CD4-positive, alpha-beta T cell treated with Interleukin-10 for 1 hour (primary cell): ENCODE measurements around the gene PDE8B.
"Not testable (repeated sequence)": the region's sequence is repeated elsewhere in the genome, so short reads cannot be mapped to it uniquely, and the experiment has no call there.

Experiments used
- DNase-seq: peaks from one replicate; pipeline ENCODE4 v3.0.0-alpha.2; 2020

The PDE8B gene

DNA sequence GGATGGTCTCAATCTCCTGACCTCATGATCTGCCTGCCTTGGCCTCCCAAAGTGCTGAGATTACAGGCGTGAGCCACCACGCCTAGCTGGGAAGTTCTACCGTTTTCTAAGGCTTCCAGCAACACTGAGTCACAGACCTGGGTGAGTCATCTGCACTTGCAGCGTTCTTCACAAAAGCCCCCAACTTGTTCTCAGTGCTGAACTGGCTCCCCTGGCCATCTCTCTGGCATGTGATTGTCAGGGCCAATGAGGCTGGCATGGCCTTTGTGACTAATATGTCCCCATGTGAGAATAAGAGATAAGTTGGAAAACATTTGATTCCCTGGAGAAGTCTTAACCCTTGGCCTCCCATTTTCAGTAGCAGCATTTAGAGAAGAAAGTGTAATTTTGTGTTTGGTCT, 157.3 kb downstream of the PDE8B start:
- no peak for DNase-seq

DNA sequence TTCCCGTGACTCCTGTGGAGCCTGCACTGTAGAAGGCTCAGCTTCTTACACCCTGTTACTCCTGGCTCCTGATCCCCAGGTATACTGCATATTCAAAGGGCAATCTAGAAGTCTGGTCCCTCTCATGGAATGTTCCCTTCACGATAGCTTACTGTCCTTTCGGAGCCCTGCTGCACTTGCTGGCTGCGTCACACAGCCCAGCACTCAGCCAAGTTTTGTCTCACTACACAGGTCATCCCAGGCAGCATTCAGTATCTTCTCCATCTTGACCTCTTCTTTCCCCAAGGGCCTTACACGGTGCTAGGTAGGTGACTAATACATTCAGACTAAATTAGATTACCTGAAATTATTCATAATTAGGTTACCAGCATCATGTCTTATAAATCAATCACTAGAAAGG, 157.9 kb downstream of the PDE8B start:
- no peak for DNase-seq

DNA sequence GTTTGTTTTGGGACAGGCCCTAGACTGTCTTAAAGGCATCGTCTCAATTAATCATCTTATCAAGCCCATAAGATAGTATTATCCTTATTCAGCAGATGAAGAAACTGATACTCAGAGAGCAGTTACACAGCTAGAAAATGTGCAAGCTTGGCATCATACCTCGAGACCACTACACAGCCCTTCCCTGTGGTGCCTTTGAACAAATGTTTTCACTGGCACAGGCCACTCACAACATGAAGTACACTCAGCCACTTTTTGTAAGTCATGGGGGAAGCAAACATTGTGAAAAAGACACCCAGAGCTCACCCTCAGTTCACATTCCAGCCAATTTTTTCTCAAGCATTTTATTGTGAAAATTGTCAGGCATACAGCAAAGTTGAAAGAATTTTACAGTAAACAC, 159.1 kb downstream of the PDE8B start:
- no peak for DNase-seq

DNA sequence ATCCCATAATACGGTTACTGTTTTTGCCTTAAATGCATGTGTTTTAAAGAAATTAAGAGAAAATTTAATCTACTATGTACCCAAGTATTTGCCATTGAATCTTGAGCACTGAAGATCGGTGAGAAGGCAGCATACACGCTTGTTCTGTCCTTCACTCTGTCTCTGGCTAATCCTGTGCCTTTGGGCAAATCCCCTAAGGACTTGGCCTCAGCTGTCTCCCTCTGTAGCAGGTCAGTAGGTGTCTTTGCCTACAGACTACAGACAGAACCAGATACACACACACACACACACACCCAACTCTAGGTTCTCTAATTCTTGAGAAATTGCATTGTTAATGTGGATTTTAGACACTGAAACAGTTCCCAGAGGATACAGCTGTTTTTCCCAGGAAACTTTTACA, 164.2 kb downstream of the PDE8B start:
- no peak for DNase-seq

DNA sequence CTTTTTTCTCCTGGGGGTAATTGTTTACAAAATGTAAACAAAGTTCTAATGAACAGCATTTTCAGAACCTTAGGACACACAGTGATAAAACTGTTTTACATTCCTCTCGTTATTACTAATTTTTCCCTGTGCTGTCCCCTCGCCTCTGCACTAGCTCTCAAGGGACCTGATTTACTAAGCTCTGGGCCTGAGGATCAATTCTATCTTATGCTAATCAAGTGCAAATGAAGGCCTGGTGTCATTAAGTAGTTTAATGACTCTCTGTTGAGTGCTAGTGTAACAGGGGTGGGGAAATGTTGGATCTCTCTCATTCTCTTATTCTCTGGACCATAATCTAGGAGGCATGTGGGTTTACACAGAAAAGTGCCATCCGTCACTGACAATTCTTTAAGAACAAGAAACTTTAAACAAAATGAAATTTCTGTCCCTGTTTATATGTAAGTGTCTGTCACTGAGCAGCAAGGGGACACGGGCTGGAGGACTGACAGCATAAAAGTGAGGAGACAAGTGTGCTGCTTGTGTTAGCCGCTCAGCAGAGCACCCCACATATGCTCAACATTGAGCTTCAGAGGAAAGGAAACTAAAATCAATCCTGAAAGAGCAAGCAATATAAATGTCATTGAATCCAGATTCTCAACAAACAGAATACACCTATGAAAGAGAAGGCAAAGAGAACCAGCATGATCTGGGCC, 166.3 kb downstream of the PDE8B start:
- no peak for DNase-seq

DNA sequence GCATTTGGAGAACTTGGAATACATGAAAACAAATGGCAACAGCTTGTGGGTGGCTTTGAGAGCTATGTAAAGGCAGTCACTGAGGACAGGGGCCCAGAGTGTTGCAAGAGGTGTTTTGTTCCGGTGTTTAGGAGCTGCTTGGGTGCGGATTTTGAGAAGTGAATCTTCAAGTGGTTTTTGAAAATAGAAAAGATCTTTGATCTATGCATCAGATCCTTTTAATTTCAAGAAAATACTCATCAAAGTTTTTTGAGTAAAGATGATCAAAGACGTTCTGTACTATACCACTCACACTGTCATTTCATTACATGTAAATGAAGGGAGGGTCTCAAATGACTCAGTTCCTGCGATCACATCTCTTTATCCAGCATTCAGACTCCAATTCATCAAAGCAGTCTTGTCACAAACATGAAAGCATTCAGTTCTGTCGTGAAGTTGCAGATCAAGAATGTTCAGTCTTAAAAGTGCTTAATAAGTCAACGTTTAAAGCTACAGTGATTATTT, 169.1 kb downstream of the PDE8B start:
- peak; percentile 31 for DNase-seq

GRCh38 chr5:77380636-77381035, 170.2 kb downstream of the PDE8B start:
- no peak for DNase-seq

DNA sequence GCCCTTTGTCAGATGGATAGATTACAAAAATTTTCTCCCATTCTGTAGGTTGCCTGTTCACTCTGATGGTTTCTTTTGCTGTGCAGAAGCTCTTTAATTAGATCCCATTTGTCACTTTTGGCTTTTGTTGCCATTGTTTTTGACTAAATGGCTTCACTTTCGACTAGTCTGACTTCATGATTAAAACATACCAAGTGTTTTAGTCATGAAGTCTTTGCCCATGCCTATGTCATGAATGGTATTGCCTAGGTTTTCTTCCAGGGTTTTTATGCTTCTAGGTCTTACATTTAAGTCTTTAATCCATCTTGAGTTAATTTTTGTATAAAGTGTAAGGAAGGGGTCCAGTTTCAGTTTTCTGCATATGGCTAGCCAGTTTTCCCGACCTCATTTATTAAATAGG, 172.9 kb downstream of the PDE8B start:
- not testable (repeated sequence) for DNase-seq

GRCh38 chr5:77386340-77386739, 175.9 kb downstream of the PDE8B start:
- DNase-seq: not testable (repeated sequence)

GRCh38 chr5:77389746-77390145, 179.3 kb downstream of the PDE8B start:
- no peak for DNase-seq

- no peak for DNase-seq
These were observed 179.7 kb downstream of the PDE8B start for GRCh38 chr5:77390221-77390620.

GRCh38 chr5:77390795-77391194, 180.3 kb downstream of the PDE8B start:
- no peak for DNase-seq

- no peak for DNase-seq
These were observed 180.8 kb downstream of the PDE8B start for GRCh38 chr5:77391240-77391765.

DNA sequence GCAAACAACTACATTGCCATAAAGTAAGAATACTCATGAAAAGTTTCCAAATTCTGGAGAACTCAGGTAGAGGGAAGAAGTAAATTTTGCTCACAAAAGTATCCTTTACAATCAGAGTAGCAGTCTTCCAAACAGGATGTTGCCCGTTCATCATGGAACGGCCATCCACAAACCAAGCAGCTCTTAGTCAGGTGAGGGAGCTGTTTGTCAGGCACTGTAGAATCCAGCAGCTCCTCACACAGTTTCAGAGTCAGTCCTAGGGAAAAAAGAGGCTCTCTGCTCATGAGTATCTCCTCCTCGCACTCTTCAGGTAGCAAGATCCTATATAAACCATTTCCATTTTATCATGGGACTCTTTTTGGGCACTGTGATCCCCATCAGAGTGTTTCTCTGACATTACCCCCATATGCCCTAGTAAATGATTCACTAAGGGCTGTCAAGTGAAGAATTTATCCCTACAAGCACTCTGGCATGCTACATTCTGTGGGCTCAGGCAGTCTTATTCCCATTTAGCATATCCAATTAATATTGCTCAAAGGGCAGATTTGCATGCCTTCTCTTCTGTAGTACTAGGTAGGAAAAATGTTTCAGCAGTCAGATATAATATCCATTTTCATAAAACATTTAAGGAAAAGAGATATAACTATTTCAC, 183.7 kb downstream of the PDE8B start:
- no peak for DNase-seq

GRCh38 chr5:77396017-77396416, 185.5 kb downstream of the PDE8B start:
- DNase-seq: no peak

DNA sequence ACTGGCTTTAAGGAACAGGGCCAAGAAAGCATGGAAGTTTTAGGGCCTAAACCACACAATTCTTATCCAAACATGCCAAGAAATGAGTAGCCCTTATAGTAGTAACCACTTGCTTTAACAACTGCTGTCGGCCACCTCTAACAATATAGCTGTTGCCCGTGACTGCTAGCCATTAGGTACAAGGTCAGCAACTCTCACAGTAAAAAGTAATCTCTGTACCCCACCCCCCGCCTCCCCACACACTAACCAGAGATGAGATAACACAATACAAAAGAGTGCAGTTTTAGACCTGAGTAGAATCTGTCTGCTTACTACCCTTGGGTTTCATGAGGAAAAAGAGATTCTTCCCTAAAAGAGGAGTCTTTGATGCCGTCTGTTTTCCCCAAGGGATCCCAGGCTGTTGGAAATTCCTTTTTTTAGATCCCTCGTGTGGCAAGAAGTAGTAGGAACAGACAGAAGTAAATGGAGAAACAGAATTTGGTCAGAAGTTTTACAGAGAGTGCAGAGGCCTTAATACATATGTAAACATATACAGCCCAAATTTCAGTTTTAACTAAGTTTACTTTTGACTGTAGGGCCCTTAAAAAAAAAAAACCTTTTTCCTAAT, 187.3 kb downstream of the PDE8B start:
- DNase-seq: no peak

DNA sequence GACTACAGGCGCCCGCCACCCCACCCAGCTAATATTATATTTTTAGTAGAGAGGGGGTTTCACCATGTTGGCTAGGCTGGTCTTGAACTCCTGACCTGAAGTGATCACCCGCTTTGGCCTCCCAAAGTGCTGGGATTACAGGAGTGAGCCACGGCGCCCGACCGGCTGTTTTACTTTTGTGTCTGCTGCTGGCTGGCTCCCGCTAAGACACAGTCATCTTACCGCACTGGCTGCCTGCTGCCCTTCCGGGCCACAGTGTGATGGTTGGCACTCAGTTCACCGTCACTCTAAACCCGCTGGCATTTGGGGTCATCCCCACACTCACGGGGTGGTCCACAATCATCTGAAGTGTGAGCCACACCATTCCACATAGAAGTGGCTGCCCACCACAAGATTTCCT, 188.0 kb downstream of the PDE8B start:
- DNase-seq: no peak

GRCh38 chr5:77398896-77399295, 188.4 kb downstream of the PDE8B start:
- no peak for DNase-seq

DNA sequence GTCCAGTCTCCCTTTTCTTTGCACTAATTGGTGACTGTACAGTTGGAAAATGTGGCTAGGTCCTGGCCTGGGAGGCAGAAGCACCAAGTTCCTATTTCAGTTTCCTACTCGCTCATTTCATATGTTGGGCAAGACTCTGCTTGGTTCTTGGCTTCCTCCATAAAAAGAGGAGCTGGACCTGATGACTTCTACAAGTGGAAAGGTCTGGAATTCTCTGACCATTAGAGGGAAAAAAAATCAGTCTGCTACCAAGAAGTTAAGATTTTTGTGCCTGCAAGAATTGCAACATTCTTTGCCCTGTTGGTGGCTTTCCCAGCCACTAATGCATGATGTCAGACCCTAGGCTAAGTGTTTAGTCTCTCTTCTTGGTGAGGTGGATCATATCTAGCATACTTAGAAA, 190.2 kb downstream of the PDE8B start:
- DNase-seq: no peak

DNA sequence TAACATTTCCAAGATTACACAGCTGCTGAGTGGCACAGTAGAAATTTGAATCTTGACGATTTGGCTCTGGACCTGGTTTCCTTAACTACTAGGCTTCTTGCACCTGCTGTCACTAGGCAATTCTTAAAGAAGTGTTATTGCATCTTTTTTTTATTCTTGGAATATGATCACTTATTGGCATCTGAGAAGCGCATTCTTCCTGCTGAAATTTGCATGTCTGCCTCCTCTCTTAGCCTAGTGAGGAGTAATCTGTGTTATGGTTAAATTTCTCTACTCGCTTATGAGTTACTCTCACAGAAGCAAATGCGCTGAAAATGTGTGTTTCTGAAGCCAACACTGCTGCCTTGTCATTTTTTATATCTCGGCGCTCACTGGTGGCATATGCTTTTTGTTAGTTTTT, 192.3 kb downstream of the PDE8B start:
- DNase-seq: no peak

- no peak for DNase-seq
These were observed 196.7 kb downstream of the PDE8B start for GRCh38 chr5:77407152-77407551.

GRCh38 chr5:77409870-77410621, 199.6 kb downstream of the PDE8B start:
- DNase-seq: no peak

DNA sequence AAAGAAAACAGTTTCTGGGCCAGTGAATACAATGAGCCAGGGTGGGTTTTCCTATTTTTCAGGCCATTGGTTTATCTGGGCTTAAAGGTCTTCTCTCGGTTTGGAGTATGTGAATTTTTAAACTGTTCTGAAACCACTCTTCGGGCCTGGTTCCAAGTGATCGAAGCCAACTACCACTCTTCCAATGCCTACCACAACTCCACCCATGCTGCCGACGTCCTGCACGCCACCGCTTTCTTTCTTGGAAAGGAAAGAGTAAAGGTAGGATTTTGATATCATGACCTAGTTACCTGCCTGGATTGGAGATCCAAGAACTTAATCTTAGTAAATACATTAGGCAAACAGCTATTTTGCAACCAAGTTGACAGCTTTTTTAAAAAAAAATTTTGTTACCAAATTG, 202.6 kb downstream of the PDE8B start:
- no peak for DNase-seq
